ENCODE measurements around the gene NPLOC4. TPM values are rescaled to one million over a fixed set of nuclear protein-coding genes. Genes with fewer than 3 reads are reported as not detected.

NPLOC4 gene
- polyA plus RNA-seq, 1 donor, result 47.8 TPM

DNA sequence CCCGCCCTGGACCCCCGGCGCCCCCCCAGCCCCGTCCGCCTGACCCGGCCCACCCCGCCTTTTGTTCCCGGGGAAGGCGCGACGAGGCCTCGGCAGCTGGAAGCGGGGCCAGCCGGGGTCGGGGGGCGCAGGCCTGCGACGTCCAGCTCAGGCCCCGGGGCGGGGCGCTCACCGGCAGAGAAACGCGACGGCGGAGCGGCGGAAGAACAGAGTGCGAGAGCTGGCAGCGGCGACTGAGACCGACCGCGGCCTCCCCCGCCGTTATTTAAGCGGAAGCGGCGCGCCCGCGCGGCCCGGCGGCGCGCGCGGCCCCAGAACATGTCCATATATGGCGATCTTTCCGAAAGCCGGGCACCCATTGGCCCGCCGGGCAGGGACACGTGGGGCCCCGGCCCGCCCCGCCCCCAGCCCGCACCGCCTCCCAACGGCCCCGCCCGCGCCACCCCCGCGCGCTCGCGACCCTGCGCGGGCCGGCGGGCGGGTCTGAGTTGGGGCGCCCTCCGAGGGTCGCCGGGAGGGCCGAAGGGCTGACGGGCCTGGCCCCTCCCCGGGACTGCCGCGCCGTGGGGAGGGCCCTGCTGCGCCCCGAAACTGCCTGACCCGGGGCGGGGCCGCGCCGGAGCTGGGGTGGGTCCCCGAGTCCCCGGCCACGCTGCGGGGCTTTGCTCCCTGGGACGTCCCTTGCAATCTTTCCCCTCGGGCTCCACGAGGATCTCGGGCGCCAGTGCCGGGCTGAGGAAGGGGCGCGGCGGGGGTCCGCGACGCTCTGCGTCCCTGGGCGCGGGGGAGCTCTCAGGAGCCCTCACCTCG, 124.1 kb downstream of the NPLOC4 start, which contains the start of gene ACTG1:
Gene ACTG1, minus strand, starts transcription at position 238 of the 810 bp plus-strand sequence. CDS start 445 bp downstream, outside the sequence.
- no CpG with 5 or more reads among the region's 111 CpGs for WGBS (ENCODE audit: insufficient coverage, low lambda C conversion rate)
- peaks cover 35% of the 10 kb centered on the region for H3K36me3 ChIP-seq (ENCODE audit: control insufficient read depth, insufficient read depth, low read length)
- H3K4me1 ChIP-seq (ENCODE audit: control insufficient read depth, insufficient read depth, low read length), result peaks cover 25% of the 10 kb centered on the region
- H3K27me3 ChIP-seq (ENCODE audit: control insufficient read depth, insufficient read depth, low read length), result no peaks in the 10 kb centered on the region
- H3K4me3 ChIP-seq (ENCODE audit: low read length), result peak within 1 kb of the TSS; percentile 98
- peak within 1 kb of the TSS; percentile 100 for H3K27ac ChIP-seq (ENCODE audit: low read length)
- H3K9me3 ChIP-seq (ENCODE audit: control insufficient read depth, low read depth, low read length), result peaks cover 3% of the 10 kb centered on the region
- DNase-seq, result peak; percentile 95 to 96

DNA sequence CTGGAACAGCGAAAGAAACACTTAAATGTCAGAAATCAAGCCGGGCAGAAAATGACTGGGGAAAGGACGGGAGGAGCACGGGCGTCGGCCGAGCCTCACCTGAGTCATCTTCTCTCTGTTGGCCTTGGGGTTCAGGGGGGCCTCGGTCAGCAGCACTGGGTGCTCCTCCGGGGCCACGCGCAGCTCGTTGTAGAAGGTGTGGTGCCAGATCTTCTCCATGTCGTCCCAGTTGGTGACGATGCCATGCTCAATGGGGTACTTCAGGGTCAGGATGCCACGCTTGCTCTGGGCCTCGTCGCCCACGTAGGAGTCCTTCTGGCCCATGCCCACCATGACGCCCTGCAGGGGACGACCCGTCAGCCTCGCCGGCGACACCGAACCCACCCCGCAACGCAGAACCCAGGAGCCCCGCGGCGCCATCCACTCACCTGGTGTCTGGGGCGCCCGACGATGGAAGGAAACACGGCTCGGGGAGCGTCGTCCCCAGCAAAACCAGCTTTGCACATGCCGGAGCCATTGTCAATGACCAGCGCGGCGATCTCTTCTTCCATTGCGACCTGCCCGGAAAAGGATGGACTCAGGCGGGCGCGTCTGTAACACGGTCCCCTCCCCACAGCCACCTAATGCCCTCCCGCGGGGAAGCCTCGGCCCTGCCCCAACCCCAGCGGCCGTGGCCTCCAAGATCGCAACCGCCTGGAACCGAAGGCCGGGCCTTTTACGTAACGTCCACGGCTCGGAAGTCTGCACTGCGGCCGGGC, 124.9 kb downstream of the NPLOC4 start:
- DNase-seq, result peak in 1 of 2 donors; percentile 14
- Histone ChIP-seq H3K9me3 (ENCODE audit: control insufficient read depth, low read depth, low read length) (peaks cover 3% of the 10 kb centered on the region), H3K36me3 (ENCODE audit: control insufficient read depth, insufficient read depth, low read length) (peaks cover 35% of the 10 kb centered on the region), H3K4me1 (ENCODE audit: control insufficient read depth, insufficient read depth, low read length) (peaks cover 25% of the 10 kb centered on the region), H3K27me3 (ENCODE audit: control insufficient read depth, insufficient read depth, low read length) (no peaks in the 10 kb centered on the region), H3K4me3 (ENCODE audit: low read length) (peak overlapping the region; percentile 98), H3K27ac (ENCODE audit: low read length) (peak overlapping the region; percentile 90)
- 0% methylated on average over 1 of the region's 62 CpGs for whole genome bisulfite sequencing (ENCODE audit: insufficient coverage, low lambda C conversion rate)

DNA sequence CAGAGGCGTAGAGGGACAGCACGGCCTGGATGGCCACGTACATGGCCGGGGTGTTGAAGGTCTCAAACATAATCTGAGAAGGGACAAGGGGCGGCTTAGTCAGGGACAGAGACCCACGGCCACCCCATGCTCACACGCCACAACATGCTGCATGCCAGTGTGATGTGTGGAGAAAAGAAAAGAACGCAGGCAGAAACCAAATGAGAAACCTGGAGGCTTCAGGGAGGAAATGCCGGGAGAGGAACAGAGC, 125.4 kb downstream of the NPLOC4 start:
- Histone ChIP-seq H3K27ac (ENCODE audit: low read length) (peak overlapping the region; percentile 90), H3K36me3 (ENCODE audit: control insufficient read depth, insufficient read depth, low read length) (peaks cover 35% of the 10 kb centered on the region), H3K4me1 (ENCODE audit: control insufficient read depth, insufficient read depth, low read length) (peaks cover 23% of the 10 kb centered on the region), H3K4me3 (ENCODE audit: low read length) (peak overlapping the region; percentile 98), H3K27me3 (ENCODE audit: control insufficient read depth, insufficient read depth, low read length) (no peaks in the 10 kb centered on the region), H3K9me3 (ENCODE audit: control insufficient read depth, low read depth, low read length) (peaks cover 3% of the 10 kb centered on the region)
- no peak for DNase-seq
- WGBS (ENCODE audit: insufficient coverage, low lambda C conversion rate), result 0% methylated on average over 2 of the region's 9 CpGs

DNA sequence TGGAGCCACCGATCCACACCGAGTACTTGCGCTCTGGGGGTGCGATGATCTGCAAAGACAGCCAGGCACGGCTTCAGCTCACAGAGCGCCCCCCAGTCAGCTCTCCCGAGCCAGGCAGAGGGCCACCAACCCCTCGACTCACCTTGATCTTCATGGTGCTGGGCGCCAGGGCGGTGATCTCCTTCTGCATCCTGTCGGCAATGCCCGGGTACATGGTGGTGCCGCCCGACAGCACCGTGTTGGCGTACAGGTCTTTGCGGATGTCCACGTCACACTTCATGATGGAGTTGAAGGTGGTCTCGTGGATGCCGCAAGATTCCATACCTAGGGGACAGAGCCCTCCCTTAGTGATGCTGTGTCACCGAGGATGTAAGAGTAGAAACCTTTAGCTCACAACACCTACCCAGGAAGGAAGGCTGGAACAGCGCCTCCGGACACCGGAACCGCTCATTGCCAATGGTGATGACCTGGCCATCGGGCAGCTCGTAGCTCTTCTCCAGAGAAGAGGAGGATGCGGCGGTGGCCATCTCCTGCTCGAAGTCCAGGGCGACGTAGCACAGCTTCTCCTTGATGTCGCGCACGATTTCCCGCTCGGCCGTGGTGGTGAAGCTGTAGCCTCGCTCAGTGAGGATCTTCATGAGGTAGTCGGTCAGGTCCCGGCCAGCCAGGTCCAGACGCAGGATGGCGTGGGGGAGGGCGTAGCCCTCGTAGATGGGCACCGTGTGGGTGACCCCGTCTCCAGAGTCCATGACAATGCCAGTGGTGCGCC, 125.9 kb downstream of the NPLOC4 start:
- no peaks in the 10 kb centered on the region for H3K27me3 ChIP-seq (ENCODE audit: control insufficient read depth, insufficient read depth, low read length)
- peak overlapping the region; percentile 90 for H3K27ac ChIP-seq (ENCODE audit: low read length)
- H3K36me3 ChIP-seq (ENCODE audit: control insufficient read depth, insufficient read depth, low read length), result peaks cover 35% of the 10 kb centered on the region
- DNase-seq, result peak in 1 of 2 donors; percentile 27
- no CpG with 5 or more reads among the region's 48 CpGs for WGBS (ENCODE audit: insufficient coverage, low lambda C conversion rate)
- peak overlapping the region; percentile 98 for H3K4me3 ChIP-seq (ENCODE audit: low read length)
- peaks cover 21% of the 10 kb centered on the region for H3K4me1 ChIP-seq (ENCODE audit: control insufficient read depth, insufficient read depth, low read length)
- H3K9me3 ChIP-seq (ENCODE audit: control insufficient read depth, low read depth, low read length), result peaks cover 3% of the 10 kb centered on the region

DNA sequence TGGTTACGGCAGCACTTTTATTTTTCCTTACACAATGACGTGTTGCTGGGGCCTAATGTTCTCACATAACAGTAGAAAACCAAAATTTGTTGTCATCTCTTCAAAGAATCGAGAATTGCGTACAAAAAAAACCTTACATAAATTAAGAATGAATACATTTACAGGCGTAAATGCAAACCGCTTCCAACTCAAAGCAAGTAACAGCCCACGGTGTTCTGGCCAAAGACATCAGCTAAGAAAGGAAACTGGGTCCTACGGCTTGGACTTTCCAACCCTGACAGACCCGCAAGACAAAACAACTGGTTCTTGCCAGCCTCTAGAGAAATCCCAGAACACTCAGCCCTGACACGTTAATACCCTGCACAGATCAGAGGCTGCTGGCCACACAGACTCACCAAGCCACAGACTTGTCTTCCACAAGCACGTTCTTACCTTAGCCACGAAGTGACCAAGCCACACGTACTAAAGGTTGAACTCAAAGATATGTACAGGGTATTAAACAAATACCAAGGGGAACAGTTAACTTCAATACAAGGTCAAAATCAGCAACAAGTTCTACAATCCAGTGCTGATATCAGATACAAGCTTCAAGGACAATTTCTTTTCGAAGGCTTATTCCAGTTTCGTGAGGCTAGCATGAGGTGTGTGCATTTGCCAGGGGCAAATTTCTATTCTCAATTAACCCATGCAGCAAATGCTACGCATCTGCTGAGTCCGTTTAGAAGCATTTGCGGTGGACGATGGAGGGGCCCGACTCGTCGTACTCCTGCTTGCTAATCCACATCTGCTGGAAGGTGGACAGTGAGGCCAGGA, 126.7 kb downstream of the NPLOC4 start:
- DNase-seq, result peak in 1 of 2 donors; percentile 12
- no CpG with 5 or more reads among the region's 22 CpGs for WGBS (ENCODE audit: insufficient coverage, low lambda C conversion rate)
- Histone ChIP-seq H3K36me3 (ENCODE audit: control insufficient read depth, insufficient read depth, low read length) (peaks cover 35% of the 10 kb centered on the region), H3K9me3 (ENCODE audit: control insufficient read depth, low read depth, low read length) (peaks cover 3% of the 10 kb centered on the region), H3K4me3 (ENCODE audit: low read length) (peak overlapping the region; percentile 98), H3K27me3 (ENCODE audit: control insufficient read depth, insufficient read depth, low read length) (no peaks in the 10 kb centered on the region), H3K27ac (ENCODE audit: low read length) (peak overlapping the region; percentile 85), H3K4me1 (ENCODE audit: control insufficient read depth, insufficient read depth, low read length) (peaks cover 14% of the 10 kb centered on the region)

DNA sequence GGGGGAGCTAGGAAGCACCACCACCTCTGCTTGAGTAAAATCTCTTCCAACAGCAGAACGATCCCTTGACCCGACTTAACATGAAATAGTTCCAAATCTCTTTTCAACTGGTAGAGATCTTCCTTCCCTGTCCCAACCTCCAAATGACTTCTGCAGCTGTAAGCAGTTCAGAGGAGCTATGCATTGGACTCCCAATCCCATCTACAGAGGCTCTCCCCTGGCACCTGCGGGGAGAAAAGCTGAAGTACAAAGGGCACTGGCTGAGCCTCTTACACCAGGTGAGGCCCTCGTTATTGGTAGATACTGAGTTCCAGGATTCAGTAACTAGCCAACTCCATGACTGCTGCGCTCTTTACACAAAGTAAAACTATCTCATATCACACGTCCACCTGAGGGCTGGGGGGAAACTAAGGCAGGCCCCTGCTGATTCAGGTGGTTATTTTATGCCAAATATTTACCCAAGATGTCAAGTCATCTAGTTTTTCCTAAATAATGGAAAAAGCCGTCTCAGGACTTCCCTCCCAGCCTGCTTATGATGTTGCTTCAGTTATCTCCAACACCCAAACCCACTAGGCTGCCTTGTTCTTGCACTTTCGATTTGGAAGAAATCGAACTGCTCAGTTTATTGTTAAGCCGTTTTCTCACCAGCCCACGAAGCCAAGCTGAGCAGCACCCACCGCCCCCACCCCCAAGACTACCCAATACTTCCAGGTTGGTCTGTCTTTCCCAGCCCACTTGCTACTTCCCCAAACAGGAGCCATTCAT, 127.5 kb downstream of the NPLOC4 start:
- H3K27me3 ChIP-seq (ENCODE audit: control insufficient read depth, insufficient read depth, low read length), result no peaks in the 10 kb centered on the region
- H3K9me3 ChIP-seq (ENCODE audit: control insufficient read depth, low read depth, low read length), result peaks cover 3% of the 10 kb centered on the region
- WGBS (ENCODE audit: insufficient coverage, low lambda C conversion rate), result 0% methylated on average over 1 of the region's 12 CpGs
- H3K4me3 ChIP-seq (ENCODE audit: low read length), result peak overlapping the region; percentile 98
- peak overlapping the region; percentile 85 for H3K27ac ChIP-seq (ENCODE audit: low read length)
- peaks cover 35% of the 10 kb centered on the region for H3K36me3 ChIP-seq (ENCODE audit: control insufficient read depth, insufficient read depth, low read length)
- DNase-seq, result peak; percentile 59 to 84
- peaks cover 14% of the 10 kb centered on the region for H3K4me1 ChIP-seq (ENCODE audit: control insufficient read depth, insufficient read depth, low read length)

DNA sequence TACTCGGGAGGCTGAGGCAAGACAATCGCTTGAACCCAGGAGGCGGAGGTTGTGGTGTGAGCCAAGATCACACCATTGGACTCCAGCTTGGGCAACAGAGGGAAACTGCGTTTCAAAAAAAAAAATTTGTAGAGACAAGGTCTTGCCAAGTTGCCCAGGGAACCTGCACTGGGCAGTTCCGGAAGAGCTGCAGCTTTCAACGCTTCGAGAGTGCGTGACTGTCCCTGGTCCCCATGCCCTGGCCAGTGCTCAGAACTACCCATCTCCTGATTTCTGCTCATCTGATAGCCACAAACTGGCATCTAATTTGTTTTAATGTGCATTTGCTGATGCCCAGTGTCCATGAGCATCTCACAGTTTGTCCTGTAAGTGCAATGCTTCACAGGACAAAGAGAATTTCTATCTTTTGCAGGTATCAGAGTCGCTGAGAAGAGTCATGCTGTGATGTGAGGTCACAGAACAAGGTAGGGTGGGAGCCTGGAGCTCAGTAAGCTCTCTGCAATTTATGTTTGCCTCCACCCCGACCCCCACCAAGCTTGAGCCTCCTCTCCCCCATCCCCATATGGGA, 128.2 kb downstream of the NPLOC4 start:
- Histone ChIP-seq H3K27me3 (ENCODE audit: control insufficient read depth, insufficient read depth, low read length) (no peaks in the 10 kb centered on the region), H3K4me1 (ENCODE audit: control insufficient read depth, insufficient read depth, low read length) (peaks cover 14% of the 10 kb centered on the region), H3K9me3 (ENCODE audit: control insufficient read depth, low read depth, low read length) (peaks cover 3% of the 10 kb centered on the region), H3K27ac (ENCODE audit: low read length) (peak overlapping the region; percentile 85), H3K4me3 (ENCODE audit: low read length) (peak overlapping the region; percentile 98), H3K36me3 (ENCODE audit: control insufficient read depth, insufficient read depth, low read length) (peaks cover 35% of the 10 kb centered on the region)
- 82% methylated on average over 3 of the region's 10 CpGs for WGBS (ENCODE audit: insufficient coverage, low lambda C conversion rate)
- peak in 1 of 2 donors; percentile 38 for DNase-seq
